ENCODE results near the gene KCNJ9.

DNA sequence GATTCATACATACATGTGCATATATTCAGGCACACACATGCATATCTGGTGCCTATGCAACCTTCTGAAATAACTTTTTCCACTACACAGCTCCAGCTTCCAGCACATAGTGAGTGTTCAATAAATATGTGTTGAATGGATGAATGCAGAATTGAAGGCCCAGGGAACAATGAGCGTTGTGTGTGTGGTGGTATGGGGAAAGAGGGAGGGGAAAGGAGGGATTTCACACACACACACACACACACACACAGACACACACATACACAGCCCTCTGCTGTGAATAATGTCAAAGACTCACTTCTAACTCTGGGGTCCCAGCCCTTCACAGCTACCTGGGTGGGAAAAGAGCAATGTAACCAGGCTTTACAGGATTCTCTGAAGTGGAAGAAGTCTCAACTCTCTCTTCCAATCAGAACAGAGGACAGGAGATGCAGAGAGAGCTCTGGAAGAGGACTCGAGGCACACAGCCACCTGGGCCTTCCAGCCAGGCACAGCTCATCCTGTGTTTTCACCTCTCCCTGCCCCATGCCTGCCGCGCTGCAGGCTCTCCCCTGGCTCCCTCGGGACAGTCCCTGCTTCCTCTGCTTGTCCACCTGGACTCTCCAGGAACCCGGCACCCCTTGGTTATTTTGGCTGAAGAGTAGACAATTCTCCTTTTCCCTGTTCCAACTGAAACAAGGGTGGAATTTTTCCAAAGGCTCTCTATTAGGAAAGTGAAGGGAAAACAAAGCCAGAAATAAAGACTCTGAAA, 22.5 kb downstream of the KCNJ9 start:
- TF ChIP-seq, protein P1, sequence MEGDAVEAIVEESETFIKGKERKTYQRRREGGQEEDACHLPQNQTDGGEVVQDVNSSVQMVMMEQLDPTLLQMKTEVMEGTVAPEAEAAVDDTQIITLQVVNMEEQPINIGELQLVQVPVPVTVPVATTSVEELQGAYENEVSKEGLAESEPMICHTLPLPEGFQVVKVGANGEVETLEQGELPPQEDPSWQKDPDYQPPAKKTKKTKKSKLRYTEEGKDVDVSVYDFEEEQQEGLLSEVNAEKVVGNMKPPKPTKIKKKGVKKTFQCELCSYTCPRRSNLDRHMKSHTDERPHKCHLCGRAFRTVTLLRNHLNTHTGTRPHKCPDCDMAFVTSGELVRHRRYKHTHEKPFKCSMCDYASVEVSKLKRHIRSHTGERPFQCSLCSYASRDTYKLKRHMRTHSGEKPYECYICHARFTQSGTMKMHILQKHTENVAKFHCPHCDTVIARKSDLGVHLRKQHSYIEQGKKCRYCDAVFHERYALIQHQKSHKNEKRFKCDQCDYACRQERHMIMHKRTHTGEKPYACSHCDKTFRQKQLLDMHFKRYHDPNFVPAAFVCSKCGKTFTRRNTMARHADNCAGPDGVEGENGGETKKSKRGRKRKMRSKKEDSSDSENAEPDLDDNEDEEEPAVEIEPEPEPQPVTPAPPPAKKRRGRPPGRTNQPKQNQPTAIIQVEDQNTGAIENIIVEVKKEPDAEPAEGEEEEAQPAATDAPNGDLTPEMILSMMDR (IDR thresholded peaks at IDR 0.05; ENCODE audit: extremely low read depth in 1 of 2, insufficient read depth in 1 of 2, low read depth in 1 of 2, low read length in 2 of 2): no peak
- no peak for TF ChIP-seq POLR2A (IDR thresholded peaks at IDR 0.05; ENCODE audit: low read depth, low read length)
- TF ChIP-seq MYC (IDR thresholded peaks at IDR 0.05; ENCODE audit: low read depth, low read length): no peak
- no peak for TF ChIP-seq POLR2AphosphoS5 (IDR thresholded peaks at IDR 0.05; ENCODE audit: insufficient read depth, low read depth, low read length)
- no peak for TF ChIP-seq EZH2 (IDR thresholded peaks at IDR 0.05; ENCODE audit: borderline replicate concordance, low read depth, low read length, severe bottlenecking)
- TF ChIP-seq, protein P2, sequence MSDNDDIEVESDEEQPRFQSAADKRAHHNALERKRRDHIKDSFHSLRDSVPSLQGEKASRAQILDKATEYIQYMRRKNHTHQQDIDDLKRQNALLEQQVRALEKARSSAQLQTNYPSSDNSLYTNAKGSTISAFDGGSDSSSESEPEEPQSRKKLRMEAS (IDR thresholded peaks at IDR 0.05; ENCODE audit: insufficient read depth, insufficient read length): no peak
- no peak for TF ChIP-seq JUN (IDR thresholded peaks at IDR 0.05; ENCODE audit: borderline replicate concordance, insufficient read depth, insufficient read length, low read depth)
- TF ChIP-seq GATA2 (IDR thresholded peaks at IDR 0.05; ENCODE audit: insufficient read depth, insufficient read length, low read depth, low read length): no peak
- TF ChIP-seq FOS (IDR thresholded peaks at IDR 0.05; ENCODE audit: borderline replicate concordance, insufficient read depth, low read length): no peak
